ENCODE data around the gene EEF1E1. TPM values are rescaled to one million over a fixed set of nuclear protein-coding genes. Genes with fewer than 3 reads are reported as not detected.

Gene EEF1E1
- total and polyA plus RNA-seq, 4 donors: 12.9 to 30.6 (median 18.3) TPM

DNA sequence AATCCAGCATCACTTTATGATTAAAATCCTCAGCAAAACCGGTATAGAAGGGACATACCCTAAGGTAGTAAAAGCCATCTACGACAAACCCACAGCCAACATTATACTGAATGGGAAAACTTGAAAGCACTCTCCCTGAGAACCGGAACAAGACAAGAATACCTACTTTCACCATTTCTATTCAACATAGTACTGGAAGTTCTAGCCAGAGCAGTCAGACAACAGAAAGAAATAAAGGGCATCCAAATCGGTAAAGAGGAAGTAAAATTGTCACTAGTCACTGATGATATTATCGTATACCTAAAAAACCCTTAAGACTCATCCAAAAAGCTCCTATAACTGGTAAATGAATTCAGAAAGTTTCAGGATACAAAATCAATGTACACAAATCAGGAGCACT, 71.4 kb downstream of the EEF1E1 start:
- Histone ChIP-seq H3K27ac (ENCODE audit: low read depth in 1 of 2, low read length in 2 of 2) (no peak overlapping the region), H3K9ac (ENCODE audit: low read depth in 1 of 2, low read length in 2 of 2) (no peak overlapping the region), H3K4me3 (ENCODE audit: low read depth in 1 of 3, low read length in 3 of 3) (no peak overlapping the region), H3K27me3 (ENCODE audit: control insufficient read depth in 4 of 4, insufficient read depth in 4 of 4, low read length in 3 of 4) (no peaks in the 10 kb centered on the region), H3K9me3 (ENCODE audit: control insufficient read depth in 4 of 4, low read length in 3 of 4) (no peaks in the 10 kb centered on the region), H3K4me1 (ENCODE audit: control insufficient read depth in 4 of 4, insufficient read depth in 4 of 4, low read length in 3 of 4) (no peaks in the 10 kb centered on the region), H3K36me3 (ENCODE audit: control insufficient read depth in 4 of 4, insufficient read depth in 3 of 4, low read depth in 1 of 4, low read length in 3 of 4) (peaks cover 0 to 3% (median 2%) of the 10 kb centered on the region in 4 donors)
- WGBS: 94% methylated on average over 5 of the region's 5 CpGs
- DNase-seq (ENCODE audit: low spot score): no peak
- TF ChIP-seq, protein P1, sequence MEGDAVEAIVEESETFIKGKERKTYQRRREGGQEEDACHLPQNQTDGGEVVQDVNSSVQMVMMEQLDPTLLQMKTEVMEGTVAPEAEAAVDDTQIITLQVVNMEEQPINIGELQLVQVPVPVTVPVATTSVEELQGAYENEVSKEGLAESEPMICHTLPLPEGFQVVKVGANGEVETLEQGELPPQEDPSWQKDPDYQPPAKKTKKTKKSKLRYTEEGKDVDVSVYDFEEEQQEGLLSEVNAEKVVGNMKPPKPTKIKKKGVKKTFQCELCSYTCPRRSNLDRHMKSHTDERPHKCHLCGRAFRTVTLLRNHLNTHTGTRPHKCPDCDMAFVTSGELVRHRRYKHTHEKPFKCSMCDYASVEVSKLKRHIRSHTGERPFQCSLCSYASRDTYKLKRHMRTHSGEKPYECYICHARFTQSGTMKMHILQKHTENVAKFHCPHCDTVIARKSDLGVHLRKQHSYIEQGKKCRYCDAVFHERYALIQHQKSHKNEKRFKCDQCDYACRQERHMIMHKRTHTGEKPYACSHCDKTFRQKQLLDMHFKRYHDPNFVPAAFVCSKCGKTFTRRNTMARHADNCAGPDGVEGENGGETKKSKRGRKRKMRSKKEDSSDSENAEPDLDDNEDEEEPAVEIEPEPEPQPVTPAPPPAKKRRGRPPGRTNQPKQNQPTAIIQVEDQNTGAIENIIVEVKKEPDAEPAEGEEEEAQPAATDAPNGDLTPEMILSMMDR (IDR thresholded peaks at IDR 0.05; ENCODE audit: low read depth, low read length, missing input control): no peak
- TF ChIP-seq HNF4G (IDR thresholded peaks at IDR 0.05) (no peak), RAD21 (IDR thresholded peaks at IDR 0.05) (no peak), YY1 (IDR thresholded peaks at IDR 0.05) (no peak), FOXA1 (IDR thresholded peaks at IDR 0.05) (no peak), TAF1 (conservative IDR thresholded peaks at IDR 0.05) (no peak), NR2F2 (IDR thresholded peaks at IDR 0.05) (no peak), GABPA (IDR thresholded peaks at IDR 0.05 in 1 of 2, conservative IDR thresholded peaks at IDR 0.05 in 1 of 2) (no peak), RXRA (IDR thresholded peaks at IDR 0.05) (no peak), HNF4A (conservative IDR thresholded peaks at IDR 0.05) (no peak), SP1 (IDR thresholded peaks at IDR 0.05) (no peak), FOXA2 (IDR thresholded peaks at IDR 0.05) (no peak), JUND (IDR thresholded peaks at IDR 0.05) (no peak), EGR1 (IDR thresholded peaks at IDR 0.05; ENCODE audit: low read depth in 2 of 2) (no peak)
- TF ChIP-seq, protein P2, sequence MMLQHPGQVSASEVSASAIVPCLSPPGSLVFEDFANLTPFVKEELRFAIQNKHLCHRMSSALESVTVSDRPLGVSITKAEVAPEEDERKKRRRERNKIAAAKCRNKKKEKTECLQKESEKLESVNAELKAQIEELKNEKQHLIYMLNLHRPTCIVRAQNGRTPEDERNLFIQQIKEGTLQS (IDR thresholded peaks at IDR 0.05): no peak
- TF ChIP-seq, protein P3, sequence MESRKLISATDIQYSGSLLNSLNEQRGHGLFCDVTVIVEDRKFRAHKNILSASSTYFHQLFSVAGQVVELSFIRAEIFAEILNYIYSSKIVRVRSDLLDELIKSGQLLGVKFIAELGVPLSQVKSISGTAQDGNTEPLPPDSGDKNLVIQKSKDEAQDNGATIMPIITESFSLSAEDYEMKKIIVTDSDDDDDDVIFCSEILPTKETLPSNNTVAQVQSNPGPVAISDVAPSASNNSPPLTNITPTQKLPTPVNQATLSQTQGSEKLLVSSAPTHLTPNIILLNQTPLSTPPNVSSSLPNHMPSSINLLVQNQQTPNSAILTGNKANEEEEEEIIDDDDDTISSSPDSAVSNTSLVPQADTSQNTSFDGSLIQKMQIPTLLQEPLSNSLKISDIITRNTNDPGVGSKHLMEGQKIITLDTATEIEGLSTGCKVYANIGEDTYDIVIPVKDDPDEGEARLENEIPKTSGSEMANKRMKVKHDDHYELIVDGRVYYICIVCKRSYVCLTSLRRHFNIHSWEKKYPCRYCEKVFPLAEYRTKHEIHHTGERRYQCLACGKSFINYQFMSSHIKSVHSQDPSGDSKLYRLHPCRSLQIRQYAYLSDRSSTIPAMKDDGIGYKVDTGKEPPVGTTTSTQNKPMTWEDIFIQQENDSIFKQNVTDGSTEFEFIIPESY (IDR thresholded peaks at IDR 0.05): no peak
- TF ChIP-seq, protein P4, sequence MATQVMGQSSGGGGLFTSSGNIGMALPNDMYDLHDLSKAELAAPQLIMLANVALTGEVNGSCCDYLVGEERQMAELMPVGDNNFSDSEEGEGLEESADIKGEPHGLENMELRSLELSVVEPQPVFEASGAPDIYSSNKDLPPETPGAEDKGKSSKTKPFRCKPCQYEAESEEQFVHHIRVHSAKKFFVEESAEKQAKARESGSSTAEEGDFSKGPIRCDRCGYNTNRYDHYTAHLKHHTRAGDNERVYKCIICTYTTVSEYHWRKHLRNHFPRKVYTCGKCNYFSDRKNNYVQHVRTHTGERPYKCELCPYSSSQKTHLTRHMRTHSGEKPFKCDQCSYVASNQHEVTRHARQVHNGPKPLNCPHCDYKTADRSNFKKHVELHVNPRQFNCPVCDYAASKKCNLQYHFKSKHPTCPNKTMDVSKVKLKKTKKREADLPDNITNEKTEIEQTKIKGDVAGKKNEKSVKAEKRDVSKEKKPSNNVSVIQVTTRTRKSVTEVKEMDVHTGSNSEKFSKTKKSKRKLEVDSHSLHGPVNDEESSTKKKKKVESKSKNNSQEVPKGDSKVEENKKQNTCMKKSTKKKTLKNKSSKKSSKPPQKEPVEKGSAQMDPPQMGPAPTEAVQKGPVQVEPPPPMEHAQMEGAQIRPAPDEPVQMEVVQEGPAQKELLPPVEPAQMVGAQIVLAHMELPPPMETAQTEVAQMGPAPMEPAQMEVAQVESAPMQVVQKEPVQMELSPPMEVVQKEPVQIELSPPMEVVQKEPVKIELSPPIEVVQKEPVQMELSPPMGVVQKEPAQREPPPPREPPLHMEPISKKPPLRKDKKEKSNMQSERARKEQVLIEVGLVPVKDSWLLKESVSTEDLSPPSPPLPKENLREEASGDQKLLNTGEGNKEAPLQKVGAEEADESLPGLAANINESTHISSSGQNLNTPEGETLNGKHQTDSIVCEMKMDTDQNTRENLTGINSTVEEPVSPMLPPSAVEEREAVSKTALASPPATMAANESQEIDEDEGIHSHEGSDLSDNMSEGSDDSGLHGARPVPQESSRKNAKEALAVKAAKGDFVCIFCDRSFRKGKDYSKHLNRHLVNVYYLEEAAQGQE (IDR thresholded peaks at IDR 0.05): no peak
- TF ChIP-seq, protein P5, sequence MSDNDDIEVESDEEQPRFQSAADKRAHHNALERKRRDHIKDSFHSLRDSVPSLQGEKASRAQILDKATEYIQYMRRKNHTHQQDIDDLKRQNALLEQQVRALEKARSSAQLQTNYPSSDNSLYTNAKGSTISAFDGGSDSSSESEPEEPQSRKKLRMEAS (IDR thresholded peaks at IDR 0.05): no peak

Other genes with a start within 250 kb of the EEF1E1 start
- 100 to 1,000 TPM; 117 to 273 TPM for gene TXNDC5, start 191.8 kb downstream of the EEF1E1 start, total RNA-seq
- gene TXNDC5, start 191.8 kb downstream of the EEF1E1 start, polyA plus RNA-seq: 100 to 1,000 TPM in 1 of 2 donors, 10 to 100 TPM in 1; 50.2 to 204 TPM
- gene BLOC1S5, start 38.2 kb downstream of the EEF1E1 start, total RNA-seq: 10 to 100 TPM in 1 of 2 donors, 1 to 10 TPM in 1; 8.9 to 11.1 TPM
- 1 to 10 TPM; 5.2 to 5.3 TPM for gene BLOC1S5, start 38.2 kb downstream of the EEF1E1 start, polyA plus RNA-seq

Data from liver (tissue), 9 donors.